H9 (cell line): Measurements from ENCODE around the gene CCDC60. TPM values are rescaled to one million over a fixed set of nuclear protein-coding genes. Genes with fewer than 3 reads are reported as not detected.

Experiments used
- DNase-seq: peaks from one replicate; pipeline ENCODE4 v3.0.0-alpha.2; 2017
- H2AFZ ChIP-seq: one replicate; pipeline ENCODE4 v1.6.1; 2013; ENCODE audit warnings: mild to moderate bottlenecking, low read length, control low read depth, moderate library complexity
- H2AK5ac ChIP-seq: 2 replicates; pipeline ENCODE4 v1.6.1; 2013; ENCODE audit warnings: low read length, control low read depth, mixed read lengths; ENCODE audit not compliant: insufficient read length
- H2BK120ac ChIP-seq: one replicate; pipeline ENCODE4 v1.6.1; 2013; ENCODE audit warnings: low read depth, mild to moderate bottlenecking, low read length, control low read depth, inconsistent platforms; ENCODE audit not compliant: poor library complexity, severe bottlenecking
- H2BK12ac ChIP-seq: 2 replicates; pipeline ENCODE4 v1.6.1; 2013; ENCODE audit warnings: low read length, control low read depth, mixed read lengths, low read depth; ENCODE audit not compliant: insufficient read length
- H2BK15ac ChIP-seq: 2 replicates; pipeline ENCODE4 v1.6.1; 2013; ENCODE audit warnings: low read depth, low read length, control low read depth
- H2BK20ac ChIP-seq: one replicate; pipeline ENCODE4 v1.6.1; 2013; ENCODE audit warnings: low read depth, mild to moderate bottlenecking, low read length, control low read depth, inconsistent platforms; ENCODE audit not compliant: poor library complexity, severe bottlenecking
- H2BK5ac ChIP-seq: 2 replicates; pipeline ENCODE4 v1.6.1; 2013; ENCODE audit warnings: low read length, control low read depth, mixed read lengths; ENCODE audit not compliant: insufficient read length
- H3K14ac ChIP-seq: 2 replicates; pipeline ENCODE4 v1.6.1; 2013; ENCODE audit warnings: low read length, control low read depth; ENCODE audit not compliant: insufficient read depth
- H3K18ac ChIP-seq: 2 replicates; pipeline ENCODE4 v1.6.1; 2013; ENCODE audit warnings: low read depth, mild to moderate bottlenecking, mixed read lengths, low read length, control low read depth; ENCODE audit not compliant: insufficient read length
- H3K23ac ChIP-seq: 2 replicates; pipeline ENCODE4 v1.6.1; 2013; ENCODE audit warnings: low read length, control low read depth, mixed read lengths, low read depth; ENCODE audit not compliant: insufficient read length
- H3K23me2 ChIP-seq: 2 replicates; pipeline ENCODE4 v1.6.1; 2013; ENCODE audit warnings: low read depth, mild to moderate bottlenecking, mixed read lengths, low read length, control low read depth; ENCODE audit not compliant: insufficient read length, poor library complexity, severe bottlenecking
- H3K27ac ChIP-seq: 2 replicates; pipeline ENCODE4 v1.5.1; 2013; ENCODE audit warnings: low read length, control low read depth, mixed read lengths, low read depth; ENCODE audit not compliant: insufficient read length
- H3K27me3 ChIP-seq: 2 replicates; pipeline ENCODE4 v1.6.1; 2013; ENCODE audit warnings: low read length, control low read depth, inconsistent platforms; ENCODE audit not compliant: insufficient read depth
- H3K4ac ChIP-seq: 2 replicates; pipeline ENCODE4 v1.6.1; 2013; ENCODE audit warnings: low read depth, mild to moderate bottlenecking, control low read depth, inconsistent platforms, low read length, moderate library complexity
- H3K4me1 ChIP-seq: 2 replicates; pipeline ENCODE4 v1.6.1; 2013; ENCODE audit warnings: low read length, control low read depth, inconsistent platforms; ENCODE audit not compliant: insufficient read depth
- H3K4me2 ChIP-seq: 2 replicates; pipeline ENCODE4 v1.6.1; 2013; ENCODE audit warnings: low read length, control low read depth, mixed read lengths; ENCODE audit not compliant: insufficient read length, insufficient read depth
- H3K56ac ChIP-seq: 2 replicates; pipeline ENCODE4 v1.6.1; 2013; ENCODE audit warnings: low read depth, mild to moderate bottlenecking, mixed read lengths, low read length, control low read depth; ENCODE audit not compliant: insufficient read length
- H3K79me1 ChIP-seq: 2 replicates; pipeline ENCODE4 v1.6.1; 2013; ENCODE audit warnings: low read depth, mild to moderate bottlenecking, moderate library complexity, low read length, control low read depth, inconsistent platforms; ENCODE audit not compliant: insufficient read depth, poor library complexity, severe bottlenecking
- H3K79me2 ChIP-seq: 2 replicates; pipeline ENCODE4 v1.6.1; 2013; ENCODE audit warnings: low read length, control low read depth, inconsistent platforms; ENCODE audit not compliant: insufficient read depth
- H3K9ac ChIP-seq: 2 replicates; pipeline ENCODE4 v1.6.1; 2013; ENCODE audit warnings: low read length, control low read depth, mixed read lengths; ENCODE audit not compliant: insufficient read length; ENCODE audit errors: extremely low read depth
- H3K9me3 ChIP-seq: one replicate; pipeline ENCODE4 v1.6.1; 2013; ENCODE audit warnings: low read depth, low read length, inconsistent platforms; ENCODE audit not compliant: control insufficient read depth
- H3T11ph ChIP-seq: one replicate; pipeline ENCODE4 v1.6.1; 2013; ENCODE audit warnings: mild to moderate bottlenecking, low read length, control low read depth, inconsistent platforms
- H4K20me1 ChIP-seq: one replicate; pipeline ENCODE4 v1.6.1; 2013; ENCODE audit not compliant: control insufficient read depth, insufficient read length, insufficient read depth
- H4K5ac ChIP-seq: 2 replicates; pipeline ENCODE4 v1.6.1; 2013; ENCODE audit warnings: low read depth, mild to moderate bottlenecking, mixed read lengths, low read length, control low read depth; ENCODE audit not compliant: insufficient read length
- H4K8ac ChIP-seq: replicated peaks from 2 replicates; pipeline ENCODE4 v1.6.1; 2013; ENCODE audit warnings: low read length, control low read depth, mixed read lengths, low read depth; ENCODE audit not compliant: insufficient read length
- H4K91ac ChIP-seq: 2 replicates; pipeline ENCODE4 v1.6.1; 2013; ENCODE audit warnings: low read depth, mild to moderate bottlenecking, moderate library complexity, mixed read lengths, low read length, control low read depth; ENCODE audit not compliant: insufficient read length
- H3K27ac Mint-ChIP-seq, 3 experiments: 2 replicates in 2 of 3; 3 replicates in 1 of 3; pipeline ENCODE4 v1.8.0; 2020 to 2021; ENCODE audit warnings: mixed read lengths in 3 of 3, mild to moderate bottlenecking in 1 of 3, moderate library complexity in 1 of 3
- H3K27me3 Mint-ChIP-seq: 2 replicates; pipeline ENCODE4 v1.8.0; 2021; ENCODE audit warnings: low read depth, mild to moderate bottlenecking, moderate library complexity, mixed read lengths
- H3K36me3 Mint-ChIP-seq, 3 experiments: 2 replicates in 2 of 3; 3 replicates in 1 of 3; pipeline ENCODE4 v1.8.0; 2020 to 2021; ENCODE audit warnings: low read depth in 3 of 3, mixed read lengths in 3 of 3; ENCODE audit not compliant: insufficient read depth in 1 of 3
- H3K4me1 Mint-ChIP-seq, 2 experiments: 2 replicates each; pipeline ENCODE4 v1.8.0; 2020; ENCODE audit warnings: mixed read lengths in 2 of 2
- H3K4me3 Mint-ChIP-seq, 2 experiments: 2 replicates in 1 of 2; 3 replicates in 1 of 2; pipeline ENCODE4 v1.8.0; 2020 to 2021; ENCODE audit warnings: mild to moderate bottlenecking in 2 of 2, mixed read lengths in 2 of 2, moderate library complexity in 1 of 2
- H3K9me3 Mint-ChIP-seq, 2 experiments: 2 replicates in 1 of 2; 3 replicates in 1 of 2; pipeline ENCODE4 v1.8.0; 2020; ENCODE audit warnings: mild to moderate bottlenecking in 2 of 2, mixed read lengths in 2 of 2, moderate library complexity in 1 of 2
- CTCF ChIP-seq: fragments of 200-600 bp; sonication (generic); conservative IDR thresholded peaks from 3 replicates; pipeline ENCODE4 v1.8.0; 2021; ENCODE audit warnings: antibody characterized with exemption, mild to moderate bottlenecking
- WGBS: extraction: QIAGEN DNeasy Blood & Tissue Kit; methylation state at CpG from one replicate; pipeline ENCODE4 v1.1.7; 2013; ENCODE audit warnings: missing lambda C conversion rate, low lambda C conversion rate, mixed read lengths; ENCODE audit not compliant: insufficient read length; ENCODE audit errors: extremely low coverage; 5-methylcytosine and 5-hydroxymethylcytosine counted together
- total RNA-seq: library from RNA; stranded (reverse); gene quantifications from 2 replicates; pipeline ENCODE4 v1.2.1, GENCODE V29; 2021

CCDC60 gene
- total RNA-seq, 1 experiment from 2014 or later = 0.44 TPM

DNA sequence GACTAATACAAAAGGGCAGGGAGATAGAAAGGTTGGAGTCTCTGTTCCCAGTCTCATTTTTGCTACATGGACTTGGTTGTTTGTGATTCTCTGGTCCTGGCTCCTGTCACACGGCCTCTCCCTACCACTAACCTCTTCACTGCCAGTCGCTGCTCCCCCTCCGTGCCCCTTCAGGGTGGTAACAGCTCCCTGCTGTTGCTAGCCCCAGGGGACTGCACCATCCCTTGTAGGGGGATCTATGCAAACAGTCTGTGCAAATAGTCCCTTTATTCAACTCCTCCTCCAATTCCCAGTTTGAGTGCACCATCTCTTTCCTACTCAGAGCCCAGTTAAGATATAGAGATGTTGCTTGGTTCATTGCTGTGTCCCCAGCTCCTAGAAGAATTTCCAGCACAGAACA, 51.1 kb downstream of the CCDC60 start:
- no peak for TF ChIP-seq CTCF
- Histone ChIP-seq H3K79me2 (no peaks in the 10 kb centered on the region), H2AK5ac (no peak overlapping the region), H2BK12ac (no peak overlapping the region), H3K79me1 (no peaks in the 10 kb centered on the region), H3K4me1 (peaks cover 3% of the 10 kb centered on the region), H3K9ac (no peak overlapping the region), H4K5ac (no peak overlapping the region), H3K56ac (no peak overlapping the region), H3K18ac (no peak overlapping the region), H2BK20ac (no peak overlapping the region), H2BK120ac (no peak overlapping the region), H3K14ac (no peak overlapping the region), H3K4me2 (no peak overlapping the region), H4K91ac (no peak overlapping the region), H2BK15ac (no peak overlapping the region), H3K27me3 (no peaks in the 10 kb centered on the region), H3K4ac (no peak overlapping the region), H3K23ac (no peak overlapping the region), H4K8ac (no peak overlapping the region), H4K20me1 (no peaks in the 10 kb centered on the region), H3K27ac (no peak overlapping the region), H3T11ph (no peak overlapping the region), H2BK5ac (no peak overlapping the region), H2AFZ (no peak overlapping the region), H3K9me3 (no peaks in the 10 kb centered on the region), H3K23me2 (no peaks in the 10 kb centered on the region)
- H3K36me3 Mint-ChIP-seq = peaks cover 0 to 3% (median 0%) of the 10 kb centered on the region in 3 experiments; a peak in 1 of 7 replicates
- H3K4me3 Mint-ChIP-seq = no peak overlapping the region
- DNase-seq = no peak
- no CpG with 5 or more reads among the region's 3 CpGs for WGBS
- H3K27me3 Mint-ChIP-seq = peaks cover 4% of the 10 kb centered on the region
- H3K9me3 Mint-ChIP-seq = peaks cover 0 to 3% of the 10 kb centered on the region in 2 experiments; a peak in 2 of 5 replicates
- H3K27ac Mint-ChIP-seq = no peak overlapping the region
- H3K4me1 Mint-ChIP-seq = peaks cover 42 to 47% of the 10 kb centered on the region in 2 experiments
